Gastroesophageal sphincter (tissue), 4 donors: ENCODE results near the gene PRXL2A. TPM values are rescaled to one million over a fixed set of nuclear protein-coding genes. Genes with fewer than 3 reads are reported as not detected.

Experiments used
- ATAC-seq: fragments of 150-250 bp; one replicate; pipeline ENCODE4 v1.9.1; 2016; ENCODE audit warnings: mild to moderate bottlenecking, moderate library complexity
- H3K27ac ChIP-seq, 4 donors: fragments of 200-600 bp; sonication (generic) in 3 of 4; 1 replicate in 3 of 4; 2 replicates in 1 of 4; pipeline ENCODE4 v1.5.1; 2016 to 2019
- H3K27me3 ChIP-seq: fragments of 200-600 bp; sonication (generic); one replicate; pipeline ENCODE4 v1.5.1; 2019
- H3K36me3 ChIP-seq, 2 donors: fragments of 200-600 bp; sonication (generic); one replicate each; pipeline ENCODE4 v1.5.1; 2019; ENCODE audit warnings: control low read depth in 1 of 2
- H3K4me1 ChIP-seq, 3 donors: fragments of 200-600 bp; sonication (generic); 1 replicate in 2 of 3; 2 replicates in 1 of 3; pipeline ENCODE4 v1.5.1; 2016 to 2019; ENCODE audit warnings: control low read depth in 2 of 3
- H3K4me3 ChIP-seq, 2 donors: fragments of 200-600 bp; sonication (generic); one replicate each; pipeline ENCODE4 v1.5.1; 2019; ENCODE audit warnings: mild to moderate bottlenecking in 1 of 2, moderate library complexity in 1 of 2
- H3K9me3 ChIP-seq, 3 donors: fragments of 200-600 bp; sonication (generic); one replicate each; pipeline ENCODE4 v1.5.1; 2017 to 2019; ENCODE audit warnings: control low read depth in 2 of 3
- CTCF ChIP-seq, 4 experiments: fragments of 200-600 bp in 2 of 4; fragments of 450-650 bp in 2 of 4; sonication (generic) in 1 of 4; IDR thresholded peaks; one replicate each; pipeline ENCODE4 v1.5.1; 2017 to 2019; ENCODE audit warnings: antibody characterized with exemption in 4 of 4, mild to moderate bottlenecking in 2 of 4, moderate library complexity in 2 of 4
- EP300 ChIP-seq: sonication (generic); formaldehyde crosslinking; IDR thresholded peaks from one replicate; pipeline ENCODE4 v1.6.1; 2017; ENCODE audit warnings: antibody characterized with exemption, mild to moderate bottlenecking
- POLR2A ChIP-seq, 2 donors: fragments of 450-650 bp; IDR thresholded peaks; one replicate each; pipeline ENCODE4 v1.6.1; 2017; ENCODE audit warnings: antibody characterized with exemption in 2 of 2, mild to moderate bottlenecking in 2 of 2, moderate library complexity in 1 of 2
- POLR2AphosphoS5 ChIP-seq: sonication (generic); formaldehyde crosslinking; IDR thresholded peaks from one replicate; pipeline ENCODE4 v1.6.1; 2017; ENCODE audit warnings: antibody characterized with exemption
- WGBS, 2 donors: methylation state at CpG; one replicate each; pipeline ENCODE4 v1.1.5; 2018; ENCODE audit warnings: low coverage in 1 of 2; 5-methylcytosine and 5-hydroxymethylcytosine counted together
- total RNA-seq, 4 donors: library from RNA; depleted of rRNA; stranded (reverse); fragments of >200 nt; gene quantifications; one replicate each; pipeline ENCODE4 v1.1.0, GENCODE V29; 2016

Gene PRXL2A
- total RNA-seq, 4 donors from 2014 or later = 26.4 to 29.4 (median 26.6) TPM

DNA sequence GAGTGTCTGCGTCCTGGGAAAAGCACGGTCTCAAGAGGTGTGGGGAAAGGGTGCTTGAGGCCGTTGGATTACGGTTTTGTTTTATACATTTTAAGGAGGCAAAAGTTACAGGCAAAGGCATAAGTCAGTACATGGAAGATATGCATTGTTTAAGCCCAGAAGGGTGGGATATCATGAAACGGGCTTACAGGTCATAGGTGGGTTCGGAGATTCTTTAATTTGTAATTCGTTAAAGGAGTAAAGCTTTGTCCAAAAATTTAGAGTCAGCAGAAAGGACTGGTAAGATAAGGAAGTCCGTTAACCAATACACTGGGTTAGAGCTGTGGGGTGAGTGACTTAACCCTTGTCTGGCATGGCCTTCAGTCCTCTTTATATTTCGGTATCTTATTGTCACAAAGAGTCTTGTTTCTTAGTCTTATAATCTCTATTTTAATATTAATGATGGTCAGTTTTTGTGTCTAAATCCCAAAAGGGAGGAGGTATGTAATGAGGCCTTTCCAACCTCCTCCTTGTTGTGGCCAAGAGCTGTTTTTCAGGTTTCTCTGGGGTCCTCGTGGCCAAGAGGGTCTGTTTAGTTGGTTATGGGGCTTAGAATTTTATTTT is 58.5 kb downstream of the PRXL2A start:
- Histone ChIP-seq H3K4me1 (peaks cover 9 to 99% (median 50%) of the 10 kb centered on the region in 3 donors), H3K27ac (peak overlapping the region; percentile 14 to 77 (median 72)), H3K27me3 (no peaks in the 10 kb centered on the region), H3K36me3 (peaks cover 0 to 30% of the 10 kb centered on the region in 2 donors), H3K9me3 (no peaks in the 10 kb centered on the region), H3K4me3 (no peak overlapping the region)
- TF ChIP-seq CTCF (IDR thresholded peaks at IDR 0.05) (no peak), POLR2A (IDR thresholded peaks at IDR 0.05) (no peak), EP300 (no peak), POLR2AphosphoS5 (no peak)
- 66 to 84% methylated on average over 10 of the region's 10 CpGs for WGBS, 2 donors
- ATAC-seq = no peak

GRCh38 chr10:80468002-80468401 is 59.7 kb downstream of the PRXL2A start:
- peak overlapping the region in 3 of 4 donors; percentile 68 to 77 (median 75) for H3K27ac ChIP-seq
- H3K27me3 ChIP-seq = no peaks in the 10 kb centered on the region
- no CpG with 5 or more reads among the region's 6 CpGs for WGBS, 2 donors
- peak overlapping the region in 1 of 2 donors; percentile 21 for H3K4me3 ChIP-seq
- H3K4me1 ChIP-seq = peaks cover 6 to 99% (median 50%) of the 10 kb centered on the region in 3 donors
- ATAC-seq = peak; percentile 79
- peaks cover 0 to 35% of the 10 kb centered on the region in 2 donors for H3K36me3 ChIP-seq
- TF ChIP-seq POLR2AphosphoS5 = peak; percentile 40
- TF ChIP-seq POLR2A (IDR thresholded peaks at IDR 0.05) = no peak
- H3K9me3 ChIP-seq = no peaks in the 10 kb centered on the region

GRCh38 chr10:80468806-80469421 is 60.6 kb downstream of the PRXL2A start:
- TF ChIP-seq CTCF (IDR thresholded peaks at IDR 0.05) (no peak), POLR2AphosphoS5 (no peak), POLR2A (IDR thresholded peaks at IDR 0.05) (no peak), EP300 (no peak)
- Histone ChIP-seq H3K27me3 (no peaks in the 10 kb centered on the region), H3K27ac (peak overlapping the region in 3 of 4 donors; percentile 29 to 75 (median 48)), H3K36me3 (peaks cover 0 to 40% of the 10 kb centered on the region in 2 donors), H3K9me3 (no peaks in the 10 kb centered on the region), H3K4me3 (peak overlapping the region in 1 of 2 donors; percentile 21), H3K4me1 (peaks cover 5 to 99% (median 47%) of the 10 kb centered on the region in 3 donors)
- no peak for ATAC-seq
- 88 to 100% methylated on average over 1 to 6 of the region's 7 CpGs for WGBS, 2 donors

GRCh38 chr10:80470266-80470665 is 61.9 kb downstream of the PRXL2A start:
- H3K4me1 ChIP-seq = peaks cover 0 to 99% (median 45%) of the 10 kb centered on the region in 3 donors
- no peak overlapping the region for H3K27ac ChIP-seq
- H3K9me3 ChIP-seq = no peaks in the 10 kb centered on the region
- WGBS, 2 donors = 94 to 100% methylated on average over 2 to 3 of the region's 3 CpGs
- H3K4me3 ChIP-seq = no peak overlapping the region
- H3K27me3 ChIP-seq = no peaks in the 10 kb centered on the region
- no peak for TF ChIP-seq CTCF (IDR thresholded peaks at IDR 0.05)
- no peak for TF ChIP-seq EP300
- H3K36me3 ChIP-seq = peaks cover 0 to 41% of the 10 kb centered on the region in 2 donors
- no peak for ATAC-seq

DNA sequence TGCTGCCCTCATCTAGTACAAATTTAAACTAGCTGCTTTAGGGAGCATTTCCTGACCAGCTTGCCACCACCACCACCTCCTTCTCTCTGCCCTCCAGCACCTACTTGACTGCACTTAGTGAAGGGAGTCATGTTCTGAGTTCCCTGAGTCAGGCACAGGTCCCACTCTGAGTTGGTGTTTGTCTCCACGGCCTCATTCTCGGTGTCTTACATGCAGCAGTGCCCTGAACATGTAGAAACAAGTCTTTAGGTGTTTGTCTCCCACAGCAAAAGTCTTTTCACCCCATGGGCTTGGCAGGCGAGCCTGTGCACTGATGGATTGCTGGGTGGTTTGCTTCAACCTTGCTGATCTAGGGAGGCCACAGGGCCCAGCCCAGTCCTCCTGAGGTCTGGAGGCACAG is 62.6 kb downstream of the PRXL2A start:
- TF ChIP-seq EP300 (no peak), POLR2AphosphoS5 (no peak), POLR2A (IDR thresholded peaks at IDR 0.05) (no peak), CTCF (IDR thresholded peaks at IDR 0.05) (no peak)
- WGBS, 2 donors = no CpG with 5 or more reads among the region's 3 CpGs
- Histone ChIP-seq H3K9me3 (no peaks in the 10 kb centered on the region), H3K36me3 (peaks cover 0 to 41% of the 10 kb centered on the region in 2 donors), H3K4me3 (no peak overlapping the region), H3K4me1 (peaks cover 0 to 98% (median 37%) of the 10 kb centered on the region in 3 donors), H3K27ac (no peak overlapping the region), H3K27me3 (no peaks in the 10 kb centered on the region)
- ATAC-seq = no peak
